Raji (cell line): Measurements from ENCODE around the gene HNRNPLL.

Experiments
- POLR2A ChIP-seq: IDR thresholded peaks from 2 replicates; pipeline ENCODE4 v1.6.1; 2011; ENCODE audit warnings: low read depth, low read length, control low read depth; ENCODE audit not compliant: insufficient read depth

HNRNPLL gene

GRCh38 chr2:38532366-38532765 is 70.4 kb downstream of the HNRNPLL start:
- TF ChIP-seq POLR2A: no peak

- no peak for TF ChIP-seq POLR2A
Measured at GRCh38 chr2:38529208-38529607, 73.5 kb downstream of the HNRNPLL start.

DNA sequence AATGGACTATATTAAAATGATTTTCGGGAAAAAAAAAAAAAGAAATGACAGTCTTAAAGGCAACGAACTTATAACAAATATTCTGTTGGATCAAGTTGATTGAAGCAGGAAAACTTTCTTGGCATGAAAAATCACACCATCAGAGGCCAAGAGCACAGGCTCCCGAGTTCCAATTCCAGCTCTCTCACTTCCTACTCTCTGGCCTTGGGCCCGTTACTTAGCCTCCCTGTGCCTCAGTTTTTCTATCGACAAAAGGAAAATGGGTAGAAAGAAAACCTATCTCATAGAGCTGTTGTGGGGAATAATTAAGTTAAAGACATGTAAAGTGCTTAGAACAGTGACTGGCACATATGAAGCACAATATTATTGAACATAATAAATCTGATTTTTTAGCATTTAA is 74.2 kb downstream of the HNRNPLL start:
- no peak for TF ChIP-seq POLR2A

DNA sequence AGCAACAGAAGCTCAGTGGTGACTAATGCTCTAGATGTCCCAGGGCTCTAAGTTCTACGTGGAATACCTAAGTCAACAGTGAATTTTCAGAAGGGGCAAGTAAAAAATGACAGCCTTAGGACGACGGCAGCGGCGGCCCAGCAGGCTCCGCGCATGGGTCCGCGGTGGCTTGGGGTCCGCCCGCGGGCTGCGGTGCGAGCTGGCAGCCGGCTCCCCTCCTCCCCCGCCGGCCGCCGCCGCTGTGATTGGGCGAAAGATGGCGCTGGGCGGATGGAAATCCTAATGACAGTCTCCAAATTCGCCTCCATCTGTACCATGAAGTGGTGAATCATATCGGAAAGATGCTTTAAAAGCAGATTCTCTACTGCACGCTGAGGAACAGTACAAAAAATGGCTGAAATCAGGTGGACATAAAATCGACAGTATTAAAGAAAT is 74.7 kb downstream of the HNRNPLL start:
- no peak for TF ChIP-seq POLR2A

DNA sequence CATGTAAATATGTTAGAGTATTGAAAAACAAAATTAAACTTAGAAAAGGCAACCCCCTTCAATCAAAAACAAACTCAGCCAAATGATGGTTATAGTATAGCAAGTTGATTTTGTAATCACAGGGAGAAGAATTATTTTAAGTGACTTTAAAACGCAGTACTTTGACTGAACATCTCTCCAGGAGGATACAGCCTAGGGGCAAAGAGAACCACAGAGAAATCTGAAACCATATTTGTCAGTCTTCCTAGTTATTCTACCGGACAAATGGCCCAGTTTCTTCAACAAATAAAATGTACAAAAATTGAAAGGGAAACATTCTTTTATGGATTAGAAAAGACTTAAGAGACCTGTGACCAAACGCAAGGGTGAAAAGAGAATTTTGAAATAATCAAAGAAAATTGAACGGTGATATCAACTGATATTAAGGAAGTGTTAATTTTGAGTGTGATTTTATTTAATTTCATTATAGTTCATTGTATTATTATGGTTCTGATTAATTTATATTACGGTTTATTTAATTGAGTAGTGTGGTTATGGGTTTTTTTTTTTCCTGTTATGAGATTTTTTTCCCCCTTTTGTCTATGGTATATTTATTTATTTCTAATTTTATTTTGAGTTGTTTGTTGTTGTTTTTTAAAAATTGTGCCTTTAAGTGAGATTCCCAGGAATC is 75.3 kb downstream of the HNRNPLL start:
- TF ChIP-seq POLR2A: no peak

DNA sequence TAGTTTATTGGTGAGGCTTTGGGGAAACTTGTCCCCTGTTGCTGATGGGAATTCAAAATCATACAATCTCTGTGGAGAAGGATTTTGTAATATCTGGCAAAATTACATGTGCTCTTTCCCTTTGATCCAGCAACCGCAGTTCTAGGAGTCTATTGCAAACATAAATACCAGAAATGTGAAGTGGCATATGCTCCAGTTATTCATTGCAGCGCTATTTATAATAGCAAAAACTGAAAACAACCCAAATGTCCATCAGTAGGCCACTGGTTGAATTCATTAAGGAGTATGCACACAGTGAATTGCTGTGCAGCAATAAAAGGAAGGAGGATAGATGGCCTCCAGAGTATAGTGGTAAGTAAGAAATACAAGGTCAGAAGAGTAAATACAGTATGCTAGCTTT is 76.5 kb downstream of the HNRNPLL start:
- no peak for TF ChIP-seq POLR2A

DNA sequence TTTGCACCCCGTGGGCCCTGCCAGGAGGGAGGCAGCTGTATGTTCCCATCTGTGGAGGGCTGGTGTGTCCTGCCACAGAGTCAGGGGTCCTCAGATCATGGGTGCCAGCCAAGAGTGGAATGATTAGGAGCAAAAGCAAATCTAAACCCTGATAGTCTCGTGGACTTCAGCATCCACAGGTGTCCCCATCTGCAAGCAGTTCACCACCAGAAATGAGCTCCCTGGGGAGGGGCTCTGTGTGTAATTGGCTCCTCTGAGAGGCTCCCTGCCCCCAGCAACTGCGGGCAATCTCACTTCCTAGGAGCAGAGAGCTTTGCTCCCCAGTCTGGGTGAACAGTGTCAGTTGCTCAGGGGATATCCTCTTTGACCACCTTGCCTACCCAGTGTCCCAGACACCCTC is 78.1 kb downstream of the HNRNPLL start:
- TF ChIP-seq POLR2A: no peak

GRCh38 chr2:38523728-38524437 is 78.8 kb downstream of the HNRNPLL start:
- TF ChIP-seq POLR2A: no peak

- TF ChIP-seq POLR2A: no peak
Measured at GRCh38 chr2:38522754-38523349, 79.9 kb downstream of the HNRNPLL start.

- no peak for TF ChIP-seq POLR2A
Measured at GRCh38 chr2:38521835-38522234, 80.9 kb downstream of the HNRNPLL start.

- TF ChIP-seq POLR2A: no peak
Measured at GRCh38 chr2:38517284-38517683, 85.4 kb downstream of the HNRNPLL start.

DNA sequence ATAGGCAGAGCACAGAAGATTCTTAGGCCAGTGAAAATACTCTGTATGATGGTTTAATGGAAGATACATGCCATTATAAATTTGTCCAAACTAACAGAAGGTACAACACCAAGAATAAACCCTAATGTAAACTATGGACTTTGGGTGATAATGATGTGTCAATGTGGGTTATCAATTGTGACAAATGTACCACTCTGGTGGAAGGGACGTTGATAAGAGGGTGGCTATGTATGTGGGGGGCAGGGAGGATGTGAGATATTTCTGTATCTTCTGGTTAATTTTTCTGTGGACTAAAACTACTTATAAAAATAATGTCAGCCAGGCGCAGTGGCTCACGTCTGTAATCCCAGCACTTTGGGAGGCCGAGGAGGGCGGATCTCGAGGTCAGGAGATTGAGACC is 86.2 kb downstream of the HNRNPLL start:
- TF ChIP-seq POLR2A: no peak

- TF ChIP-seq POLR2A: no peak
Measured at GRCh38 chr2:38516122-38516521, 86.6 kb downstream of the HNRNPLL start.

DNA sequence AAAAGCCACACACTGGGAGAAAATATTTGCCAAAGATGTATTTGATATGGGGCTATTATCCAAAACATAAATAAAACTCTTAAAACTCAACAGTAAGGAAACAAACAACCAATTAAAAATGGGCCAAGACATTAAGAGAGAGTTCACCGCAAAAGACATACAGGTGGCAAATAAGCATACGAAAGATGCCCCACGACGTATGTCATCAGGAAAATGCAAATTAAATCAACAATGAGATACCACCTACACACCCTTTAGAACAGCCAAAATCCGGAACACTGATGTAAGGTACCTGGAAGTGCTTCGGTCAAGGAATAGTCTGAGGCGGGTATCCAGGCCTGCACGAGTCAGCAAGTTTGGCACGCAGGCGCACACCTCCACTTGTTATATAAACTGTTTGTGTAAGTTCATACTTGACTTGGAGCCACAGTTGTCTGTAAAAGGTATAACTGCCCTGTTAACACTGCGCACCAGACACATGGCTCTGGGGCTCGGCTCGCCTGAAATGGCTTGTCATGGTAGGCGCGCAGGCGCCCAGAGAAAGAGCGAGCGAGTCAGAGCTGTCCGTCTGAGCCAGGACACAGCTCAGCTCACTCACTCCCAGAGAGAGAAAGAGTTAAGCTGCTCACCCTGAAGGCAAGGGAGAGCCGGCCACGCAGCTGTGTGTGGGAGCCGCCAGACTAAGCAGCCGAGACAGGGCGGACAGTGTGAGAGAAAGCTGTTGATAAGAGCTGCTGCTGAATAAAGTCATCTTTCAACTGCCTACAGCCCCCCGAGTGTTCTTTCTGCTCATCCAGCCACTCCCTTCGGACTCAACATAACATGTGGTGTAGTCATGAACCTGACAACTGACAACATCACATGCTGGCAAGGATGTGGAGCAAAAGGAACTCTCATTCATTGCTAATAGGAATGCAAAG is 87.3 kb downstream of the HNRNPLL start:
- no peak for TF ChIP-seq POLR2A

GRCh38 chr2:38514603-38515154 is 88.0 kb downstream of the HNRNPLL start:
- no peak for TF ChIP-seq POLR2A
